ENCODE results near the gene OR56A5. TPM values are rescaled to one million over a fixed set of nuclear protein-coding genes. Genes with fewer than 3 reads are reported as not detected.

Gene OR56A5
- total RNA-seq, 1 experiment from 2014 or later: not detected

DNA sequence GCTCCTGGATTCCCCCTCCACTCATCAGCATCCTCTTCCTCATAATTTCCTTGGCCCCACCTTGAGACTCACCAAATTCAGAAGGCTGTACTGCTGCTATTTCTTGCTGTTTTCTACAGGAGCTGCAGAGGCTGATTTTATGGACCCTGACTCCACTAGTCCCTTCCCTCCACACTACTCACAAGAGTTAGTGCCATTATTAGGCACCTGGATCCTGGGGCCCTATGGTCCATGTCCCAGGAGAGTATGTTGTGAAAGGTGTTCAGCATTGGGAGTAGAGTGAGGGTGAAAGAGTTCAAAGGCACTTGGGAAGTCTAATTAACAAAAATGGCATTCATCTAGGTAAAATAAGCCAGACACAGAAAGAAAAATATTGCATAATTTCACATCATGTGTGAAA is 38.6 kb upstream of the OR56A5 start, which contains the start of gene OR56A4:
Gene OR56A4, minus strand, starts transcription at position 101 of the 400 bp plus-strand sequence. CDS start 3,954 bp downstream, outside the sequence.
- H3K4me2 ChIP-seq (ENCODE audit: insufficient read depth, insufficient read length, low read length): no peak within 1 kb of the TSS
- no peak within 1 kb of the TSS for H3K14ac ChIP-seq (ENCODE audit: insufficient read depth, low read length)
- H4K91ac ChIP-seq (ENCODE audit: insufficient read length, low read depth, low read length): no peak within 1 kb of the TSS
- H3K23me2 ChIP-seq (ENCODE audit: insufficient read length, low read depth, low read length, poor library complexity, severe bottlenecking): no peaks in the 10 kb centered on the region
- H3K27ac Mint-ChIP-seq: no peak within 1 kb of the TSS
- H3K23ac ChIP-seq (ENCODE audit: insufficient read length, low read depth, low read length): no peak within 1 kb of the TSS
- H3K9me3 Mint-ChIP-seq: no peaks in the 10 kb centered on the region
- H3K18ac ChIP-seq (ENCODE audit: insufficient read length, low read depth, low read length): no peak within 1 kb of the TSS
- no peak within 1 kb of the TSS for H2BK15ac ChIP-seq (ENCODE audit: low read depth, low read length)
- no peak within 1 kb of the TSS for H2BK120ac ChIP-seq (ENCODE audit: low read depth, low read length, poor library complexity, severe bottlenecking)
- H4K5ac ChIP-seq (ENCODE audit: insufficient read length, low read depth, low read length): no peak within 1 kb of the TSS
- H3K56ac ChIP-seq (ENCODE audit: insufficient read length, low read depth, low read length): no peak within 1 kb of the TSS
- H2AFZ ChIP-seq (ENCODE audit: low read length): no peak within 1 kb of the TSS
- no peaks in the 10 kb centered on the region for H3K36me3 Mint-ChIP-seq (ENCODE audit: insufficient read depth in 1 of 3, low read depth in 3 of 3)
- no peak within 1 kb of the TSS for H3K9ac ChIP-seq (ENCODE audit: extremely low read depth, insufficient read length, low read length)
- H3K9me3 ChIP-seq (ENCODE audit: control insufficient read depth, low read depth, low read length): no peaks in the 10 kb centered on the region
- no peaks in the 10 kb centered on the region for H3K79me2 ChIP-seq (ENCODE audit: insufficient read depth, low read length)
- no peak within 1 kb of the TSS for H3K4ac ChIP-seq (ENCODE audit: low read depth, low read length)
- H3T11ph ChIP-seq (ENCODE audit: low read length): no peak within 1 kb of the TSS
- peaks cover 8% of the 10 kb centered on the region; the same call in 1 of the 2 replicates for H3K27me3 Mint-ChIP-seq (ENCODE audit: low read depth)
- no peak for TF ChIP-seq CTCF (conservative IDR thresholded peaks at IDR 0.05)
- no peaks in the 10 kb centered on the region for H3K79me1 ChIP-seq (ENCODE audit: insufficient read depth, low read depth, low read length, poor library complexity, severe bottlenecking)
- no peaks in the 10 kb centered on the region for H3K4me1 Mint-ChIP-seq
- H3K4me3 Mint-ChIP-seq: no peak within 1 kb of the TSS
- H2BK12ac ChIP-seq (ENCODE audit: insufficient read length, low read depth, low read length): no peak within 1 kb of the TSS
- no peak for DNase-seq
- no peak within 1 kb of the TSS for H2BK5ac ChIP-seq (ENCODE audit: insufficient read length, low read length)
- no peak within 1 kb of the TSS for H3K27ac ChIP-seq (ENCODE audit: insufficient read length, low read depth, low read length)
- no peak within 1 kb of the TSS for H2BK20ac ChIP-seq (ENCODE audit: low read depth, low read length, poor library complexity, severe bottlenecking)
- H3K27me3 ChIP-seq (ENCODE audit: insufficient read depth, low read length): no peaks in the 10 kb centered on the region
- H2AK5ac ChIP-seq (ENCODE audit: insufficient read length, low read length): no peak within 1 kb of the TSS
- H4K20me1 ChIP-seq (ENCODE audit: control insufficient read depth, insufficient read depth, insufficient read length): no peaks in the 10 kb centered on the region
- no peak within 1 kb of the TSS for H4K8ac ChIP-seq (replicated peaks; ENCODE audit: insufficient read length, low read depth, low read length)
- no peaks in the 10 kb centered on the region for H3K4me1 ChIP-seq (ENCODE audit: insufficient read depth, low read length)

Measured in H9 (cell line).